ACC112 (cell line): ENCODE results near the gene ITGA3.
A peak's percentile ranks its signal among the peaks of the same experiment; 100 is the strongest.

Experiments used
- H2AFZ ChIP-seq: fragments of 200-600 bp; sonication (generic); one replicate; pipeline ENCODE4 v1.6.0; 2017; ENCODE audit warnings: antibody characterized with exemption, low read length; ENCODE audit not compliant: unreplicated experiment
- H3K27ac ChIP-seq: fragments of 200-600 bp; sonication (generic); 2 replicates; pipeline ENCODE4 v1.5.1; 2014; ENCODE audit warnings: low read depth, mild to moderate bottlenecking, antibody characterized with exemption, low read length, moderate library complexity
- H3K27me3 ChIP-seq: fragments of 200-600 bp; sonication (generic); 2 replicates; pipeline ENCODE4 v1.6.1; 2014; ENCODE audit warnings: mild to moderate bottlenecking, antibody characterized with exemption, low read length, moderate library complexity, mixed read lengths; ENCODE audit not compliant: insufficient read depth
- H3K36me3 ChIP-seq: fragments of 200-600 bp; sonication (generic); 2 replicates; pipeline ENCODE4 v1.6.1; 2016; ENCODE audit warnings: mild to moderate bottlenecking, antibody characterized with exemption, low read length, moderate library complexity, mixed read lengths; ENCODE audit not compliant: insufficient read depth
- H3K4me1 ChIP-seq: fragments of 200-600 bp; sonication (generic); one replicate; pipeline ENCODE4 v1.6.1; 2016; ENCODE audit warnings: low read length, mixed read lengths; ENCODE audit not compliant: insufficient read depth, unreplicated experiment, control insufficient read depth
- H3K4me3 ChIP-seq: fragments of 200-600 bp; sonication (generic); 2 replicates; pipeline ENCODE4 v1.5.1; 2014; ENCODE audit warnings: mild to moderate bottlenecking, low read depth, low read length
- H3K79me2 ChIP-seq: fragments of 200-600 bp; sonication (generic); one replicate; pipeline ENCODE4 v1.6.0; 2016; ENCODE audit warnings: low read length; ENCODE audit not compliant: control insufficient read depth, unreplicated experiment, insufficient read depth

ITGA3 gene

GRCh38 chr17:50055426-50056216 lies at the start of gene ITGA3:
Gene ITGA3 (plus strand): TSS chr17:50056110. CDS start chr17:50056440, 330 bp downstream.
- Histone ChIP-seq H3K27me3 (no peaks in the 10 kb centered on the region), H3K27ac (peak within 1 kb of the TSS; percentile 98), H3K4me3 (peak within 1 kb of the TSS; percentile 82), H3K79me2 (peaks cover 70% of the 10 kb centered on the region), H2AFZ (peak within 1 kb of the TSS; percentile 55), H3K36me3 (peaks cover 11% of the 10 kb centered on the region; the same call in 1 of the 2 replicates), H3K4me1 (peaks cover 74% of the 10 kb centered on the region)

- H3K27ac ChIP-seq: no peak overlapping the region
- H3K4me3 ChIP-seq: no peak overlapping the region
- no peaks in the 10 kb centered on the region for H3K79me2 ChIP-seq
- peaks cover 31% of the 10 kb centered on the region for H3K27me3 ChIP-seq
- H3K36me3 ChIP-seq: no peaks in the 10 kb centered on the region
- no peak overlapping the region for H2AFZ ChIP-seq
- H3K4me1 ChIP-seq: no peaks in the 10 kb centered on the region
These were observed 46.6 kb upstream of the ITGA3 start for GRCh38 chr17:50009282-50009681.

- Histone ChIP-seq H3K79me2 (no peaks in the 10 kb centered on the region), H3K4me3 (no peak overlapping the region), H3K4me1 (no peaks in the 10 kb centered on the region), H3K27me3 (peaks cover 30% of the 10 kb centered on the region), H2AFZ (no peak overlapping the region), H3K36me3 (no peaks in the 10 kb centered on the region), H3K27ac (no peak overlapping the region)
These were observed 42.8 kb upstream of the ITGA3 start for GRCh38 chr17:50013079-50013478.

DNA sequence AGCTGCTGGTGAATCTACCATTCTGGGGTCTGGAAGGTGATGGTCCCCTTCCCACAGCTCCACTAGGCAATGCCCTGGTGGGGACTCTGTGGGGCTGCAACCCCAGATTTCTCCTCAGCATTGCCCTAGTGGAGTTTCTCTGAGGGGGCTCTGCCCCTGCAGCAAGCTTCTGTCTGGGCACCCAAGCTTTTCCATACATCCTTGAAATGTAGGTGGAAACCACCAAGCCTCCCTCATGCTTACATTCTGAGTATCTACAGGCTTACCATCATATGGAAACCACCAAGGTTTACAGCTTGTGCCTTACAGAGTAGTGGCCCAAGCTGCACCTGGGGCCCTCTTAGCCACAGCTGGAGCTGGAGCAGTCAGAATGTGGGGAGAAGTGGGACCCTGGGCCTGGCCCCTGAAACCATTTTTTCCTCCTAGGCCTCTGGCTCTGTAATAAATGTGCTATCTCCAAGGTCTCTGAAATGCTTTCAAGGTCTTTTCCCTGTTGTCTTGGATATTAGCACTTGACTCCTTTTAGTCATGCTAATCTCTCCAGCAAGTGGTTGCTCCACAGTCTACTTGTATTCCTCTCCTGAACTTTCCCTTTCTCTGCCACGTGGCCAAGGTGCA lies 41.3 kb upstream of the ITGA3 start:
- Histone ChIP-seq H2AFZ (no peak overlapping the region), H3K27ac (no peak overlapping the region), H3K79me2 (no peaks in the 10 kb centered on the region), H3K27me3 (peaks cover 27% of the 10 kb centered on the region), H3K4me3 (no peak overlapping the region), H3K4me1 (peaks cover 5% of the 10 kb centered on the region), H3K36me3 (no peaks in the 10 kb centered on the region)

GRCh38 chr17:50015146-50015545 lies 40.8 kb upstream of the ITGA3 start:
- peaks cover 26% of the 10 kb centered on the region for H3K27me3 ChIP-seq
- no peaks in the 10 kb centered on the region for H3K79me2 ChIP-seq
- no peak overlapping the region for H3K27ac ChIP-seq
- peaks cover 5% of the 10 kb centered on the region for H3K4me1 ChIP-seq
- H2AFZ ChIP-seq: no peak overlapping the region
- no peaks in the 10 kb centered on the region for H3K36me3 ChIP-seq
- no peak overlapping the region for H3K4me3 ChIP-seq

DNA sequence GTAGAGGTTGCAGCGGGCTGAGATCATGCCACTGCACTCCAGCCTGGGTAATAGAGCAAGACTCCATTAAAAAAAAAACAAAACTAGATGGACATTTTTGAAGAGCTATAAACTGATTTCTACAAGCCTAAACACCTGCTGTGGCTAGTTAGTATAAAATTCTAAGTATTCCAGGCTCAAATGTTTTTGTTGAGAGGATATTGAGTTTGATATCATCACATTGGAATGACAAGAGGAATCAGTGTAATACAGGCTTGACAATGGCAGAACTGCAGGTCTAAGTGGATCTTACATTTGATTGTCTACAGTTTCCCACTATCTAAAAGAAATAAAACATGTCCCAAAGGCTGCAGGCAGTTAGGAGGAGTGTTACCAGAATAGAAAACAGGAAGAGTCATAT lies 37.0 kb upstream of the ITGA3 start:
- Histone ChIP-seq H3K27ac (no peak overlapping the region), H2AFZ (no peak overlapping the region), H3K4me3 (no peak overlapping the region), H3K79me2 (no peaks in the 10 kb centered on the region), H3K27me3 (no peaks in the 10 kb centered on the region), H3K4me1 (peaks cover 5% of the 10 kb centered on the region), H3K36me3 (no peaks in the 10 kb centered on the region)

- H2AFZ ChIP-seq: no peak overlapping the region
- no peak overlapping the region for H3K4me3 ChIP-seq
- H3K27ac ChIP-seq: no peak overlapping the region
- H3K79me2 ChIP-seq: no peaks in the 10 kb centered on the region
- H3K27me3 ChIP-seq: no peaks in the 10 kb centered on the region
- H3K4me1 ChIP-seq: peaks cover 5% of the 10 kb centered on the region
- H3K36me3 ChIP-seq: no peaks in the 10 kb centered on the region
These were observed 34.9 kb upstream of the ITGA3 start for GRCh38 chr17:50020841-50021599.

GRCh38 chr17:50021681-50022370 lies 34.1 kb upstream of the ITGA3 start:
- no peaks in the 10 kb centered on the region for H3K79me2 ChIP-seq
- H2AFZ ChIP-seq: no peak overlapping the region
- no peaks in the 10 kb centered on the region for H3K36me3 ChIP-seq
- H3K27ac ChIP-seq: no peak overlapping the region
- peaks cover 8% of the 10 kb centered on the region for H3K4me1 ChIP-seq
- H3K27me3 ChIP-seq: no peaks in the 10 kb centered on the region
- no peak overlapping the region for H3K4me3 ChIP-seq

- no peaks in the 10 kb centered on the region for H3K27me3 ChIP-seq
- H3K36me3 ChIP-seq: no peaks in the 10 kb centered on the region
- H3K79me2 ChIP-seq: no peaks in the 10 kb centered on the region
- H3K4me1 ChIP-seq: peaks cover 14% of the 10 kb centered on the region
- H3K4me3 ChIP-seq: no peak overlapping the region
- H2AFZ ChIP-seq: no peak overlapping the region
- no peak overlapping the region for H3K27ac ChIP-seq
These were observed 33.3 kb upstream of the ITGA3 start for GRCh38 chr17:50022463-50023130.

- H3K79me2 ChIP-seq: no peaks in the 10 kb centered on the region
- H3K4me3 ChIP-seq: no peak overlapping the region
- H2AFZ ChIP-seq: no peak overlapping the region
- H3K27me3 ChIP-seq: no peaks in the 10 kb centered on the region
- H3K36me3 ChIP-seq: no peaks in the 10 kb centered on the region
- no peak overlapping the region for H3K27ac ChIP-seq
- H3K4me1 ChIP-seq: peaks cover 23% of the 10 kb centered on the region
These were observed 32.4 kb upstream of the ITGA3 start for GRCh38 chr17:50023520-50023919.
